Measurements from ENCODE around the gene TTC19. TPM values are rescaled to one million over a fixed set of nuclear protein-coding genes. Genes with fewer than 3 reads are reported as not detected.

Gene TTC19
- total RNA-seq, 1 experiment from 2014 or later: 28.4 TPM

DNA sequence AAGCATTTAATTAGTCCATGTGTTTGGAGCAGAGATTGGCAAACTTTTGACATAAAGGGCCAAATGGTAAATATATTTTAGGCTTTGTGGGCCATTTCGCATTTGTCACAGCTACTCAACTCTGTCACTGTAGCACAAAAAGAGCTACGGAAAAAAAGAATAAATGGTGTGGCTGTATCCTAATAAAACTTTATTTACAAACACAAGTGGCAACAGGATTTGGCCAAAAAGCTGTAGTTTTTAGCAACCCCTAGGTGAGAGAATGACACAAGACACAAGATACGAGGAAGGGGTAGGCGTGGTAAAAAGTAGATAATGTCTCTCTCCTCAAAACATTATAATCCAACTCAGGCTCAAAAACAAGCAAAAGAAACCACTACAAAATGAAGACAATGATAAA, 66.5 kb downstream of the TTC19 start:
- no peak overlapping the region for H3K4me3 ChIP-seq (ENCODE audit: low read depth in 2 of 2, low read length in 2 of 2)
- in situ Hi-C loops (cut with HindIII; ENCODE audit: low pct_unique_long_range_greater_than_20kb, low sequenced_read_pairs): no loop called here
- no peaks in the 10 kb centered on the region for H3K9me3 ChIP-seq (ENCODE audit: control insufficient read depth, insufficient read depth, low read depth, low read length)
- H3K4me1 ChIP-seq (ENCODE audit: control insufficient read depth, insufficient read depth, low read length): no peaks in the 10 kb centered on the region
- H3K27ac ChIP-seq (ENCODE audit: low read length): no peak overlapping the region
- no peaks in the 10 kb centered on the region for H3K27me3 ChIP-seq (ENCODE audit: control insufficient read depth, insufficient read depth, low read length)
- DNase-seq (ENCODE audit: low read depth, low spot score): no peak
- CTCF ChIA-PET: no interaction called here
- H3K36me3 ChIP-seq (ENCODE audit: control insufficient read depth, insufficient read depth, low read length): peaks cover 20% of the 10 kb centered on the region
- intact Hi-C loops (cut with micrococcal nuclease; ENCODE audit: unreplicated experiment): no loop called here
- no peak for TF ChIP-seq POLR2AphosphoS5 (IDR thresholded peaks at IDR 0.05; ENCODE audit: low read depth, low read length)
- TF ChIP-seq, protein P1, sequence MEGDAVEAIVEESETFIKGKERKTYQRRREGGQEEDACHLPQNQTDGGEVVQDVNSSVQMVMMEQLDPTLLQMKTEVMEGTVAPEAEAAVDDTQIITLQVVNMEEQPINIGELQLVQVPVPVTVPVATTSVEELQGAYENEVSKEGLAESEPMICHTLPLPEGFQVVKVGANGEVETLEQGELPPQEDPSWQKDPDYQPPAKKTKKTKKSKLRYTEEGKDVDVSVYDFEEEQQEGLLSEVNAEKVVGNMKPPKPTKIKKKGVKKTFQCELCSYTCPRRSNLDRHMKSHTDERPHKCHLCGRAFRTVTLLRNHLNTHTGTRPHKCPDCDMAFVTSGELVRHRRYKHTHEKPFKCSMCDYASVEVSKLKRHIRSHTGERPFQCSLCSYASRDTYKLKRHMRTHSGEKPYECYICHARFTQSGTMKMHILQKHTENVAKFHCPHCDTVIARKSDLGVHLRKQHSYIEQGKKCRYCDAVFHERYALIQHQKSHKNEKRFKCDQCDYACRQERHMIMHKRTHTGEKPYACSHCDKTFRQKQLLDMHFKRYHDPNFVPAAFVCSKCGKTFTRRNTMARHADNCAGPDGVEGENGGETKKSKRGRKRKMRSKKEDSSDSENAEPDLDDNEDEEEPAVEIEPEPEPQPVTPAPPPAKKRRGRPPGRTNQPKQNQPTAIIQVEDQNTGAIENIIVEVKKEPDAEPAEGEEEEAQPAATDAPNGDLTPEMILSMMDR (IDR thresholded peaks at IDR 0.05): no peak
- TF ChIP-seq, protein P2, sequence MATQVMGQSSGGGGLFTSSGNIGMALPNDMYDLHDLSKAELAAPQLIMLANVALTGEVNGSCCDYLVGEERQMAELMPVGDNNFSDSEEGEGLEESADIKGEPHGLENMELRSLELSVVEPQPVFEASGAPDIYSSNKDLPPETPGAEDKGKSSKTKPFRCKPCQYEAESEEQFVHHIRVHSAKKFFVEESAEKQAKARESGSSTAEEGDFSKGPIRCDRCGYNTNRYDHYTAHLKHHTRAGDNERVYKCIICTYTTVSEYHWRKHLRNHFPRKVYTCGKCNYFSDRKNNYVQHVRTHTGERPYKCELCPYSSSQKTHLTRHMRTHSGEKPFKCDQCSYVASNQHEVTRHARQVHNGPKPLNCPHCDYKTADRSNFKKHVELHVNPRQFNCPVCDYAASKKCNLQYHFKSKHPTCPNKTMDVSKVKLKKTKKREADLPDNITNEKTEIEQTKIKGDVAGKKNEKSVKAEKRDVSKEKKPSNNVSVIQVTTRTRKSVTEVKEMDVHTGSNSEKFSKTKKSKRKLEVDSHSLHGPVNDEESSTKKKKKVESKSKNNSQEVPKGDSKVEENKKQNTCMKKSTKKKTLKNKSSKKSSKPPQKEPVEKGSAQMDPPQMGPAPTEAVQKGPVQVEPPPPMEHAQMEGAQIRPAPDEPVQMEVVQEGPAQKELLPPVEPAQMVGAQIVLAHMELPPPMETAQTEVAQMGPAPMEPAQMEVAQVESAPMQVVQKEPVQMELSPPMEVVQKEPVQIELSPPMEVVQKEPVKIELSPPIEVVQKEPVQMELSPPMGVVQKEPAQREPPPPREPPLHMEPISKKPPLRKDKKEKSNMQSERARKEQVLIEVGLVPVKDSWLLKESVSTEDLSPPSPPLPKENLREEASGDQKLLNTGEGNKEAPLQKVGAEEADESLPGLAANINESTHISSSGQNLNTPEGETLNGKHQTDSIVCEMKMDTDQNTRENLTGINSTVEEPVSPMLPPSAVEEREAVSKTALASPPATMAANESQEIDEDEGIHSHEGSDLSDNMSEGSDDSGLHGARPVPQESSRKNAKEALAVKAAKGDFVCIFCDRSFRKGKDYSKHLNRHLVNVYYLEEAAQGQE (IDR thresholded peaks at IDR 0.05; ENCODE audit: insufficient read depth in 1 of 2, low read depth in 2 of 2, low read length in 1 of 2): no peak
- TF ChIP-seq SIN3A (IDR thresholded peaks at IDR 0.05; ENCODE audit: borderline replicate concordance, insufficient read depth, low read depth, low read length): no peak
- TF ChIP-seq TCF7L2 (IDR thresholded peaks at IDR 0.05; ENCODE audit: low read depth, low read length): no peak
- POLR2A ChIA-PET: interaction anchor here (0.6 kb wide), 1 partner anchor 146 kb away, joined by 4 read pairs; no protein-coding TSS in a partner anchor
- no TSS peak for BruUV-seq (replicated peaks)
- no peak for ATAC-seq

DNA sequence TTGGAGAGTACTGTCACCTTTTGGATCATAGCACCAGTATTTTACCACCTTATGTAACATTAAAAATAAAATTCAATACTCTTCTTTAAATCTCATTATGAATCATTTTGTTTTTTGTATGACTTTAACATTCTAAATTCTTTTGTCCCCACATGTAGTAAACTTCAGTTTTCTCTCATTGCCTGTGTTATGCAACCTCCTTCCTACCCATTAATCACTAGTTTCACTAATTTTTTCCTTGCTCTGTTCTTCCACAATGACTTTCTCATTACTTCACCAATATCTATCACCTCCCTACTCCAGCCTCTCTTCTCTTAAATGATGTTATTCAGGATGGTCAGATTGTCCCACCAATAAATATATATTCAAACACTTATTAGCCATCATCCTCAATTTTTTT, 68.7 kb downstream of the TTC19 start:
- ATAC-seq: no peak
- H3K4me3 ChIP-seq (ENCODE audit: low read depth in 2 of 2, low read length in 2 of 2): no peak overlapping the region
- intact Hi-C loops (cut with micrococcal nuclease; ENCODE audit: unreplicated experiment): no loop called here
- DNase-seq (ENCODE audit: low read depth, low spot score): no peak
- peaks cover 29% of the 10 kb centered on the region for H3K36me3 ChIP-seq (ENCODE audit: control insufficient read depth, insufficient read depth, low read length)
- H3K9me3 ChIP-seq (ENCODE audit: control insufficient read depth, insufficient read depth, low read depth, low read length): no peaks in the 10 kb centered on the region
- H3K27me3 ChIP-seq (ENCODE audit: control insufficient read depth, insufficient read depth, low read length): no peaks in the 10 kb centered on the region
- TF ChIP-seq, protein P2 (IDR thresholded peaks at IDR 0.05; ENCODE audit: insufficient read depth in 1 of 2, low read depth in 2 of 2, low read length in 1 of 2): no peak
- TF ChIP-seq SIN3A (IDR thresholded peaks at IDR 0.05; ENCODE audit: borderline replicate concordance, insufficient read depth, low read depth, low read length) (no peak), TCF7L2 (IDR thresholded peaks at IDR 0.05; ENCODE audit: low read depth, low read length) (no peak), POLR2AphosphoS5 (IDR thresholded peaks at IDR 0.05; ENCODE audit: low read depth, low read length) (no peak)
- TF ChIP-seq, protein P1 (IDR thresholded peaks at IDR 0.05): no peak
- ChIA-PET POLR2A (no interaction called here), CTCF (no interaction called here)
- H3K4me1 ChIP-seq (ENCODE audit: control insufficient read depth, insufficient read depth, low read length): no peaks in the 10 kb centered on the region
- H3K27ac ChIP-seq (ENCODE audit: low read length): no peak overlapping the region
- in situ Hi-C loops (cut with HindIII; ENCODE audit: low pct_unique_long_range_greater_than_20kb, low sequenced_read_pairs): no loop called here
- BruUV-seq (replicated peaks): no TSS peak

Measured in Panc1 (cell line).